Keratinocyte (primary cell): Measurements from ENCODE around the gene CDS2.

Experiments
- EZH2 ChIP-seq: IDR thresholded peaks from one replicate; pipeline ENCODE4 v1.6.1; 2012; ENCODE audit warnings: inconsistent platforms, mild to moderate bottlenecking, low read length, moderate library complexity
- TF ChIP-seq, protein P1 (sequence below), 3 experiments: IDR thresholded peaks in 1 of 3; conservative IDR thresholded peaks in 1 of 3; optimal IDR thresholded peaks in 1 of 3; 2 replicates in 2 of 3; 3 replicates in 1 of 3; pipeline versions ENCODE3 to v1.5.1; 2011; ENCODE audit warnings: low read length in 3 of 3, mild to moderate bottlenecking in 3 of 3, moderate library complexity in 2 of 3, control low read depth in 1 of 3, inconsistent platforms in 1 of 3; ENCODE audit not compliant: insufficient read depth in 2 of 3; ENCODE audit errors: extremely low read depth in 1 of 3

- TF ChIP-seq, protein P1, sequence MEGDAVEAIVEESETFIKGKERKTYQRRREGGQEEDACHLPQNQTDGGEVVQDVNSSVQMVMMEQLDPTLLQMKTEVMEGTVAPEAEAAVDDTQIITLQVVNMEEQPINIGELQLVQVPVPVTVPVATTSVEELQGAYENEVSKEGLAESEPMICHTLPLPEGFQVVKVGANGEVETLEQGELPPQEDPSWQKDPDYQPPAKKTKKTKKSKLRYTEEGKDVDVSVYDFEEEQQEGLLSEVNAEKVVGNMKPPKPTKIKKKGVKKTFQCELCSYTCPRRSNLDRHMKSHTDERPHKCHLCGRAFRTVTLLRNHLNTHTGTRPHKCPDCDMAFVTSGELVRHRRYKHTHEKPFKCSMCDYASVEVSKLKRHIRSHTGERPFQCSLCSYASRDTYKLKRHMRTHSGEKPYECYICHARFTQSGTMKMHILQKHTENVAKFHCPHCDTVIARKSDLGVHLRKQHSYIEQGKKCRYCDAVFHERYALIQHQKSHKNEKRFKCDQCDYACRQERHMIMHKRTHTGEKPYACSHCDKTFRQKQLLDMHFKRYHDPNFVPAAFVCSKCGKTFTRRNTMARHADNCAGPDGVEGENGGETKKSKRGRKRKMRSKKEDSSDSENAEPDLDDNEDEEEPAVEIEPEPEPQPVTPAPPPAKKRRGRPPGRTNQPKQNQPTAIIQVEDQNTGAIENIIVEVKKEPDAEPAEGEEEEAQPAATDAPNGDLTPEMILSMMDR (optimal IDR thresholded peaks at IDR 0.05 in 1 of 3, IDR thresholded peaks at IDR 0.05 in 1 of 3, conservative IDR thresholded peaks at IDR 0.05 in 1 of 3; ENCODE audit: extremely low read depth in 1 of 3, insufficient read depth in 2 of 3, low read length in 3 of 3) = no peak
- TF ChIP-seq EZH2 = no peak
Observed at GRCh38 chr20:5109276-5109675, 17.5 kb upstream of the CDS2 start.
